ENCODE results near the gene GPR179. TPM values are rescaled to one million over a fixed set of nuclear protein-coding genes. Genes with fewer than 3 reads are reported as not detected.
A peak's percentile ranks its signal among the peaks of the same experiment; 100 is the strongest.
"Not testable (repeated sequence)": the region's sequence is repeated elsewhere in the genome, so short reads cannot be mapped to it uniquely, and the experiment has no call there.

Gene GPR179
- total RNA-seq, 2 experiments from 2014 or later: 0.32 to 1.1 TPM

DNA sequence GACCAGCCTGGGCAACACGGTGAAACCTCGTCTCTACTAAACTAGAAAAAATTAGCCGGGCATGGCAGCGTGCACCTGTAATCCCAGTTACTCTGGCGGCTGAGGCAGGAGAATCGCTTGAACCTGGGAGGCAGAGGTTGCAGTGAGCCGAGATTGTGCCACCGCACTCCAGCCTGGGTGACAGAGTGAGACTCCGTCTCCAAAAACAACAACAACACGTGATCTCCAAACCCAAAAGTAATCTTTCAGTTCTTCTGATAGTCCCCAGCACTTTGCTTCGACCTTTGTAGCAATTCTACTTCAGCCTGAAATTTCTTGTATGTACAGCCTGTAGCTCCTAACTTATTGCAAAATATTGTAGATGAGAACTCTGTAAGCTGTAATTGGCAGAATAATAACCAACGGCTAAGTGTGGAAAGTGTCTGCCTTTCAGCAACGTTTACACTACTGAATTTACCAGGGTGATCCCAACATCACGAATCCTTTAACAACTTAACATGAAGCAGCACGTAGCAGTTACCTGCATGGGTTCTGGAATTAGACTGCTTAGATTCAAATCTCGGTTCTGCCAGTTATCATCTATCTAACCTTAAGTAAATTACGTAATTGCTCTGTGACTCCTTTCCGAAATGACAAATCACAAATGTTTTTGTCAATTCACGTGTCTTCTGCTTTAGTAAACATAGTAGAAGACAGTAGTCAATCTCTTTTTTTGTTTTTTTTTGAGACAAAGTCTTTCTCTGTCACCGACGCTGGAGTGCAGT is 48.0 kb downstream of the GPR179 start:
- H3K79me2 ChIP-seq (ENCODE audit: insufficient read depth, low read depth, low read length); H3K9me2 ChIP-seq (ENCODE audit: insufficient read depth, low read length); intact Hi-C loops (cut with micrococcal nuclease; ENCODE audit: unreplicated experiment); H3K9me3 ChIP-seq (ENCODE audit: low read length); H4K20me1 ChIP-seq (ENCODE audit: insufficient read depth, low read length); CTCF ChIA-PET (ENCODE audit: unreplicated experiment); H3K36me3 ChIP-seq (ENCODE audit: insufficient read depth, low read length): not testable (repeated sequence)
- BruUV-seq (replicated peaks): TSS peak; percentile 93
- POLR2A ChIA-PET: interaction anchor here (0.7 kb wide), 1 partner anchor 268 kb away, joined by 3 read pairs; no protein-coding TSS in a partner anchor
- Histone ChIP-seq H3K4me3 (ENCODE audit: low read depth, low read length, poor library complexity, severe bottlenecking) (peak overlapping the region; percentile 77), H3K27ac (ENCODE audit: low read depth, low read length, poor library complexity, severe bottlenecking) (peak overlapping the region; percentile 60), H2AFZ (ENCODE audit: low read length) (peak overlapping the region; percentile 68), H3K4me2 (ENCODE audit: low read length) (peak overlapping the region; percentile 58), H3K4me1 (ENCODE audit: insufficient read depth, low read length, poor library complexity, severe bottlenecking) (peaks cover 11% of the 10 kb centered on the region)
- peak; percentile 24 for DNase-seq (ENCODE audit: low spot score)

DNA sequence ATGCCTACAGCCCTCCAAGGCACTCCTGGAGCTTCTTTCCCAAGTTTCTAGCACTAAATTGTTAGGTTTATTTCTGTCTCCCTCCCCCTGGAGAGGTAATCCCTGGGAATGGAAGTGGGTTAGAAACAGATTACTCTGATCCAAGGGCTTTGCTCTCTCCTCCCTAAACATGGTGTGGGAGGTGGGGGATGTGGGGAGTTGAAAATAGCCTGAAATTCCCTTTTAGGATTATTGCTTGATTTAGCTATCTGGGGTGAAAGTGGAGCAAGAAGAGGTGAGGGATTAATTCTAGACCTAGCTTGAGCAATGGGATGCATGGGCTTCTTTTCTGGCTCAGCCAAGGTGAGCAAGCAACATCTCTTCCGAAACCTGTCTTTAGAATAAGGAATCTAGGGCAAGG is 54.0 kb downstream of the GPR179 start:
- DNase-seq (ENCODE audit: low spot score); POLR2A ChIA-PET; H2AFZ ChIP-seq (ENCODE audit: low read length); intact Hi-C loops (cut with micrococcal nuclease; ENCODE audit: unreplicated experiment); H3K4me2 ChIP-seq (ENCODE audit: low read length); H3K4me1 ChIP-seq (ENCODE audit: insufficient read depth, low read length, poor library complexity, severe bottlenecking); H3K27ac ChIP-seq (ENCODE audit: low read depth, low read length, poor library complexity, severe bottlenecking); H3K9me2 ChIP-seq (ENCODE audit: insufficient read depth, low read length); H3K4me3 ChIP-seq (ENCODE audit: low read depth, low read length, poor library complexity, severe bottlenecking); H3K79me2 ChIP-seq (ENCODE audit: insufficient read depth, low read depth, low read length); H3K36me3 ChIP-seq (ENCODE audit: insufficient read depth, low read length); H4K20me1 ChIP-seq (ENCODE audit: insufficient read depth, low read length); H3K9me3 ChIP-seq (ENCODE audit: low read length); BruUV-seq (replicated peaks); CTCF ChIA-PET (ENCODE audit: unreplicated experiment): not testable (repeated sequence)

DNA sequence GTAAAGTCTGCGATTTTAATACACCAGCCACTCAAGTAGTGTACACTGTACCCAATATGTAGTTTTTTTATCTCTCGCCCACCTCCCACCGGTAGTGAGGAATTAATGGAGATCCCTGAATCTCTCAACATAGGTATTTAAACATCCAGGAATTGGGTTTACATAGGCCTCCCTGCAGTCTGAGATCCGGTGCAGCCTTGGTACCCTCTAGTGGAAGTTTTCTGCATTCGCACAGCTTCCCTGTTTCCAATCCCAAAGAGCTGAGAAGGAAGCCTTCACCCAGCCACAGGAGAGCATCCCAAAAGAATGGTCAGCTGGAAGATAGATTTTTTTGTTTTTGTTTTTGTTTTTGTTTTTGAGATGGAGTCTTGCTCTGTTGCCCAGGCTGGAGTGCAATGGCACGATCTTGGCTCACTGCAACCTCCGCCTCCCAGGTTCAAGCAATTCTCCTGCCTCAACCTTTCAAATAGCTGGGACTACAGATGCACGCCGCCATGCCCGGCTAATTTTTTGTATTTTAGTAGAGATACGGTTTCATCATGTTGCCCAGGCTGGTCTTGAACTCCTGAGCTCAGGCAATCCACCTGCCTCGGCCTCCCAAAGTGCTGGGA is 55.4 kb downstream of the GPR179 start:
- H4K20me1 ChIP-seq (ENCODE audit: insufficient read depth, low read length); H3K4me2 ChIP-seq (ENCODE audit: low read length); H3K36me3 ChIP-seq (ENCODE audit: insufficient read depth, low read length); BruUV-seq (replicated peaks); CTCF ChIA-PET (ENCODE audit: unreplicated experiment); POLR2A ChIA-PET; H3K79me2 ChIP-seq (ENCODE audit: insufficient read depth, low read depth, low read length); H3K9me3 ChIP-seq (ENCODE audit: low read length); H3K27ac ChIP-seq (ENCODE audit: low read depth, low read length, poor library complexity, severe bottlenecking); H2AFZ ChIP-seq (ENCODE audit: low read length); H3K4me1 ChIP-seq (ENCODE audit: insufficient read depth, low read length, poor library complexity, severe bottlenecking); intact Hi-C loops (cut with micrococcal nuclease; ENCODE audit: unreplicated experiment); H3K4me3 ChIP-seq (ENCODE audit: low read depth, low read length, poor library complexity, severe bottlenecking); H3K9me2 ChIP-seq (ENCODE audit: insufficient read depth, low read length): not testable (repeated sequence)
- TF ChIP-seq, protein P1, sequence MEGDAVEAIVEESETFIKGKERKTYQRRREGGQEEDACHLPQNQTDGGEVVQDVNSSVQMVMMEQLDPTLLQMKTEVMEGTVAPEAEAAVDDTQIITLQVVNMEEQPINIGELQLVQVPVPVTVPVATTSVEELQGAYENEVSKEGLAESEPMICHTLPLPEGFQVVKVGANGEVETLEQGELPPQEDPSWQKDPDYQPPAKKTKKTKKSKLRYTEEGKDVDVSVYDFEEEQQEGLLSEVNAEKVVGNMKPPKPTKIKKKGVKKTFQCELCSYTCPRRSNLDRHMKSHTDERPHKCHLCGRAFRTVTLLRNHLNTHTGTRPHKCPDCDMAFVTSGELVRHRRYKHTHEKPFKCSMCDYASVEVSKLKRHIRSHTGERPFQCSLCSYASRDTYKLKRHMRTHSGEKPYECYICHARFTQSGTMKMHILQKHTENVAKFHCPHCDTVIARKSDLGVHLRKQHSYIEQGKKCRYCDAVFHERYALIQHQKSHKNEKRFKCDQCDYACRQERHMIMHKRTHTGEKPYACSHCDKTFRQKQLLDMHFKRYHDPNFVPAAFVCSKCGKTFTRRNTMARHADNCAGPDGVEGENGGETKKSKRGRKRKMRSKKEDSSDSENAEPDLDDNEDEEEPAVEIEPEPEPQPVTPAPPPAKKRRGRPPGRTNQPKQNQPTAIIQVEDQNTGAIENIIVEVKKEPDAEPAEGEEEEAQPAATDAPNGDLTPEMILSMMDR (conservative IDR thresholded peaks at IDR 0.05; ENCODE audit: low read length): peak; percentile 40
- peak; percentile 11 for DNase-seq (ENCODE audit: low spot score)

DNA sequence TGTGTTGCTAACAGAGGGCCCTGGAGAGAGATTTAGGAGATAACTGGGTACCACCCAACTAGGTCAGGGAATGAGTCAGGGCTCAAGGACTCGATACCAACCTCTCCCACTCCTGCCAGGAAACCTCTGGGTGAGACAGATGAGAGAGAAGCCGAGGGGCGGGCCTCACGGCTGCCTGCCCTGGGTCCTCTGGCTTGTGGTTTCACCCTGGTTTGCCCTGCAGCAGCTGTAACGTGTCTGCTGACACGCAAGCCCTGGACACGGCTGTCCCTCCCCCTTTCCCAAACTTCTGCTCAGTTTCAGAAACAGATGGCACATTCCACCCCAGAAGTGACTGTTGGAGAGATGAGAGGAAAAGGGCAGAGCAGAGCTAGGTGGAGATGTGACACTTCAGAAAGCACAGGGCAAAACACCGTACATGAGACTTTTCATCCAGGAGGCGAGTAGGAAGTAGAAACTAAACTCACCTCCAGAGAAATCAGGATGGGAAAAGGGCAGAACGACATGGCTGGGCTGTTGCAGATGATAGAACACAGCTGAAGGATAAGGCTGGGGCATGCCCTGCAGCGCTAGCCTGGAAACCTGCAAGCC is 57.2 kb downstream of the GPR179 start:
- H3K9me3 ChIP-seq (ENCODE audit: low read length); H3K4me1 ChIP-seq (ENCODE audit: insufficient read depth, low read length, poor library complexity, severe bottlenecking); H4K20me1 ChIP-seq (ENCODE audit: insufficient read depth, low read length); POLR2A ChIA-PET; H3K4me3 ChIP-seq (ENCODE audit: low read depth, low read length, poor library complexity, severe bottlenecking); H3K4me2 ChIP-seq (ENCODE audit: low read length); H3K9me2 ChIP-seq (ENCODE audit: insufficient read depth, low read length); H3K27ac ChIP-seq (ENCODE audit: low read depth, low read length, poor library complexity, severe bottlenecking); BruUV-seq (replicated peaks); H3K36me3 ChIP-seq (ENCODE audit: insufficient read depth, low read length); H3K79me2 ChIP-seq (ENCODE audit: insufficient read depth, low read depth, low read length); CTCF ChIA-PET (ENCODE audit: unreplicated experiment); DNase-seq (ENCODE audit: low spot score); intact Hi-C loops (cut with micrococcal nuclease; ENCODE audit: unreplicated experiment): not testable (repeated sequence)
- H2AFZ ChIP-seq (ENCODE audit: low read length): peak overlapping the region; percentile 92

DNA sequence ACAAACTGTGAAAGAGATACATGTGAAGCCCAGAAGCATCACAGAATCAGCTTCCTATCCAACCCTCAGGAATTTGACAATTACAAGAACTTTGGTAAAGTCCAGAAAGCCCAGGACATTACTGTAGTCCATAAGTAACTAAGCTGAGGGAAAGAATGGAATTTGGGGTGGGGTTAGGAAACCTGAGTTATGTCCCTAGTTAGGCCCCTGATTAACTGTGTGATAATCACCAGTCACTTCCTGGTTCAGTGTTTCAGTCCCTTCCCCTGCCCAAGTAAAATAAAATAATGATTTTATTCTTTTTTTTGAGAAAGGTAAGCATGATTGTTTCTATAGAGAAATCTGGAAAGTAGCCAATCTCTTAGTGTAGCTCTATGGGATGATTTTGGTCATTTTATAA is 57.8 kb downstream of the GPR179 start:
- BruUV-seq (replicated peaks); H2AFZ ChIP-seq (ENCODE audit: low read length); H3K79me2 ChIP-seq (ENCODE audit: insufficient read depth, low read depth, low read length); intact Hi-C loops (cut with micrococcal nuclease; ENCODE audit: unreplicated experiment); H3K9me2 ChIP-seq (ENCODE audit: insufficient read depth, low read length); H4K20me1 ChIP-seq (ENCODE audit: insufficient read depth, low read length); H3K4me3 ChIP-seq (ENCODE audit: low read depth, low read length, poor library complexity, severe bottlenecking); H3K4me1 ChIP-seq (ENCODE audit: insufficient read depth, low read length, poor library complexity, severe bottlenecking); DNase-seq (ENCODE audit: low spot score); H3K4me2 ChIP-seq (ENCODE audit: low read length); H3K27ac ChIP-seq (ENCODE audit: low read depth, low read length, poor library complexity, severe bottlenecking); H3K36me3 ChIP-seq (ENCODE audit: insufficient read depth, low read length); CTCF ChIA-PET (ENCODE audit: unreplicated experiment); POLR2A ChIA-PET; H3K9me3 ChIP-seq (ENCODE audit: low read length): not testable (repeated sequence)

All from OCI-LY7 (cell line).